Right kidney (tissue), 9 donors: Measurements from ENCODE around the gene NELFE.
"Not testable (repeated sequence)": the region's sequence is repeated elsewhere in the genome, so short reads cannot be mapped to it uniquely, and the experiment has no call there.

Experiments
- DNase-seq: peaks from one replicate; pipeline ENCODE4 v3.0.0-alpha.2; 2016
- long read RNA-seq, 8 donors: transcript quantifications; one replicate each; lab custom pipeline, GENCODE V29; 2026

Gene NELFE, protein sequence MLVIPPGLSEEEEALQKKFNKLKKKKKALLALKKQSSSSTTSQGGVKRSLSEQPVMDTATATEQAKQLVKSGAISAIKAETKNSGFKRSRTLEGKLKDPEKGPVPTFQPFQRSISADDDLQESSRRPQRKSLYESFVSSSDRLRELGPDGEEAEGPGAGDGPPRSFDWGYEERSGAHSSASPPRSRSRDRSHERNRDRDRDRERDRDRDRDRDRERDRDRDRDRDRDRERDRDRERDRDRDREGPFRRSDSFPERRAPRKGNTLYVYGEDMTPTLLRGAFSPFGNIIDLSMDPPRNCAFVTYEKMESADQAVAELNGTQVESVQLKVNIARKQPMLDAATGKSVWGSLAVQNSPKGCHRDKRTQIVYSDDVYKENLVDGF
- long read RNA-seq, donor 1, transcript NELFE-202 (11 exons, 1,584 nt) = major isoform, 24 of 29 reads
- long read RNA-seq, donor 1, partial matches to known transcripts = 5 of 29 reads
- long read RNA-seq, donor 1, other reads (novel, unspliced or antisense) = 0 of 29 reads
- long read RNA-seq, donor 2, transcript NELFE-202 (11 exons, 1,584 nt) = major isoform, 17 of 17 reads
- long read RNA-seq, donor 2, partial matches to known transcripts = 0 of 17 reads
- long read RNA-seq, donor 2, other reads (novel, unspliced or antisense) = 0 of 17 reads
- long read RNA-seq, donor 3, transcript NELFE-202 (11 exons, 1,584 nt) = major isoform, 8 of 8 reads
- long read RNA-seq, donor 3, partial matches to known transcripts = 0 of 8 reads
- long read RNA-seq, donor 3, other reads (novel, unspliced or antisense) = 0 of 8 reads
- long read RNA-seq, donor 4, transcript NELFE-202 (11 exons, 1,584 nt) = major isoform, 17 of 51 reads
- long read RNA-seq, donor 4, partial matches to known transcripts = 34 of 51 reads
- long read RNA-seq, donor 4, other reads (novel, unspliced or antisense) = 0 of 51 reads
- long read RNA-seq, donor 5, transcript NELFE-202 (11 exons, 1,584 nt) = major isoform, 28 of 35 reads
- long read RNA-seq, donor 5, partial matches to known transcripts = 5 of 35 reads
- long read RNA-seq, donor 5, other reads (novel, unspliced or antisense) = 0 of 35 reads
- long read RNA-seq, donor 6, transcript NELFE-202 (11 exons, 1,584 nt) = major isoform, 16 of 21 reads
- long read RNA-seq, donor 6, partial matches to known transcripts = 5 of 21 reads
- long read RNA-seq, donor 6, other reads (novel, unspliced or antisense) = 0 of 21 reads
- long read RNA-seq, donor 7, transcript NELFE-202 (11 exons, 1,584 nt) = major isoform, 34 of 82 reads
- long read RNA-seq, donor 7, partial matches to known transcripts = 41 of 82 reads
- long read RNA-seq, donor 7, other reads (novel, unspliced or antisense) = 5 of 82 reads
- long read RNA-seq, donor 8, transcript NELFE-202 (11 exons, 1,584 nt) = major isoform, 19 of 27 reads
- long read RNA-seq, donor 8, partial matches to known transcripts = 5 of 27 reads
- long read RNA-seq, donor 8, other reads (novel, unspliced or antisense) = 0 of 27 reads

GRCh38 chr6:31958741-31959739 is at the start of gene NELFE, which contains the start of gene SKIC2:
TSS of gene NELFE (minus strand) at chr6:31958971. CDS start at chr6:31958446, 525 bp downstream.
TSS of gene SKIC2 (plus strand) at chr6:31959175. CDS start at chr6:31959193, 18 bp downstream.
- DNase-seq = peak; percentile 91

- not testable (repeated sequence) for DNase-seq
Measured at GRCh38 chr6:32008037-32008436, 49.3 kb upstream of the NELFE start.

- not testable (repeated sequence) for DNase-seq
Measured at GRCh38 chr6:32007086-32007485, 48.3 kb upstream of the NELFE start.

DNA sequence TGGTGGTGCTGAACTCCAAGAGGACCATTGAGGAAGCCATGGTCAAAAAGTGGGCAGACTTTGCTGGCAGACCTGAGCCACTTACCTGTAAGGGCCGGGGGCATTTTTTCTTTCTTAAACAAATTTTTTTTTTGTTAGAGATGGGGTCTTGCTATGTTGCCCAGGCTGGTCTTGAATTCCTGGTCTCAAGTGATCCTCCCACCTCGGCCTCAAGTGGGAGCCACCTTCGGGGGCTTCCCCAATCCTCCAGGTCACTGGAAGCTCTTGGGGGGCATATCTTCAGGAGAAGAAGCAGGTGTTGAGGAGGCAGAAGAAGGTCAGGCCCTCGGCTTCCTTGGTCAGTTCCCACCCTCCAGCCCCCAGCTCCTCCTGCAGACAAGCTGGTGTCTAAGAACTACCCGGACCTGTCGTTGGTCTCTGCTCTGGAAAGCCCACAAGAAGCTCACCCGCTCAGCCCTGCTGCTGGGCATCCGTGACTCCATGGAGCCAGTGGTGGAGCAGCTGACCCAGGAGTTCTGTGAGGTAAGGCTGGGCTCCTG is 47.3 kb upstream of the NELFE start:
- not testable (repeated sequence) for DNase-seq

DNA sequence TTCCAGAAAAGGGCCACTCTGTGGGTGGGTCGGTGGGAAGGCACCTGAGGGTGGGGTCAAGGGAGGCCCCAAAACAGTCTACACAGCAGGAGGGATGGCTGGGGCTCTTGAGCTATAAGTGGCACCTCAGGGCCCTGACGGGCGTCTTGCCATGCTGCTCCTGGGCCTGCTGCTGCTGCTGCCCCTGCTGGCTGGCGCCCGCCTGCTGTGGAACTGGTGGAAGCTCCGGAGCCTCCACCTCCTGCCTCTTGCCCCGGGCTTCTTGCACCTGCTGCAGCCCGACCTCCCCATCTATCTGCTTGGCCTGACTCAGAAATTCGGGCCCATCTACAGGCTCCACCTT is 46.7 kb upstream of the NELFE start:
- DNase-seq = not testable (repeated sequence)

GRCh38 chr6:32004864-32005537 is 46.2 kb upstream of the NELFE start:
- DNase-seq = not testable (repeated sequence)

DNA sequence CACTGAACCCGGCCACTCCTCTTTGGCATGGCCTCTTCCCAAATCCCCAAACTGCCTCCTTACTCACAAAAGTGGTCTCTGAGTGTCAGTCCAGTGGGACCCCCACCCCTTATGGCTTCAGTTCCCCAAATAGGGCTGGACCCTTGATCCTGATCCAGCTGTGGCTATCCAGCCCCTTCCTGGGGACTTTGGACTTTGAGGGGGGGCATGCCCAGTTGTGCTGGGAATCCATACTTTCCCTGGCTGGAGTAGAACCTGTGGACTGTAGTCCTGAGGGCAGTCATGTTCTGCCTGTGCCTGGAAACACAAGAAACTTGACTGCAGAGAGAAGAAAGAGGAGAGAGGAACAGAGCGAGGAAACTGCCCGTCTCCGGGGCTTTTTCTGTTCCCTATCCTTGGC is 45.6 kb upstream of the NELFE start:
- DNase-seq = not testable (repeated sequence)

- DNase-seq = not testable (repeated sequence)
Measured at GRCh38 chr6:32003301-32003700, 44.5 kb upstream of the NELFE start.

DNA sequence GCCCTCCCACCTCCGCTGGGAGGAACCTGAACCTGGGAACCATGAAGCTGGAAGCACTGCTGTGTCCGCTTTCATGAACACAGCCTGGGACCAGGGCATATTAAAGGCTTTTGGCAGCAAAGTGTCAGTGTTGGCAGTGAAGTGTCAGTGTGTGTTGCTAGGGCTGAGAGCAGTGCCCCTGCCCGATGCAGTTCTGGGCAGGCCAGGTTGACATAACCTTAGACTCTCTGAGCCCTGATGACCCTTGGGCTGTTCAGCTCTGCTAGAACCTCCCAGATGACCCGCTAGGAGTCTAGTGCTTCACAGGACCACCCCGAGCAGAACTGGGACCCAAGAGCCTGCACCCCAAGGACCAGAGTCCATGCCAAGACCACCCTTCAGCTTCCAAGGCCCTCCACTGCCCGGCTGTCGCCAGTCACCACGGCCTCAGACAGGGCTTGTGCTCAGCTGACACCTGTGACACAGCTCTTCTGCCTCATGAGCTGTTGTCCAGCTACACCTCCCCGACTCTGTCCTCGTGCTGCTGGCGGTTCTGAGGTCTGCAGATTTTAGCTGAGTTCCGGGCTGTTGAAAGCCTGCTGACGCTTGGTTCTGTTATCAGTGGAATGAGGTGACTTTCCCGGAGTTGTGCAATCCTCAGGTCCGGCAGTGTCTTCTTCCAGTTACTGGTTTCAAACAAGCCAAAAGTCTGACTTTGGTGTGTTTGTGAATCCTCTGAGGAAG is 43.9 kb upstream of the NELFE start:
- DNase-seq = not testable (repeated sequence)

GRCh38 chr6:31996385-31996784 is 37.6 kb upstream of the NELFE start:
- not testable (repeated sequence) for DNase-seq

- not testable (repeated sequence) for DNase-seq
Measured at GRCh38 chr6:31994421-31994820, 35.6 kb upstream of the NELFE start.

DNA sequence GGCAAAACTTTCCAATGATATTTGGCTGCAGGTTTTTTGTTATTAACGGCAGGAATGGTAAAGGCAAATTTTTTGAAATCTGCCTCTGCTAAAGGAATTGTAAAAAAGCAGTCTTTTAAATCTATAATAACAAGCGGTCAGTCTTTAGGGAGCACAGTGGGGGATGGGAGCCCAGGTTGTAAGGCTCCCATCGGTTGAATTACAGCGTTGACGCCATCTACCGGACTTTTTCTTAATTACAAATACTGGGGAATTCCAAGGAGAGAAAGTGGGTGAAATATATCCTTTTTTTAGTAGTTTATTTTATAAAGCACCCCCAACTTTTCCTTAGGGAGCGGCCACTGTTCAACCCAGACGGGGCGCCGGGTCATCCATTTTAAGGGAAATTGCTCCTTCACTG is 30.6 kb upstream of the NELFE start:
- DNase-seq = not testable (repeated sequence)

DNA sequence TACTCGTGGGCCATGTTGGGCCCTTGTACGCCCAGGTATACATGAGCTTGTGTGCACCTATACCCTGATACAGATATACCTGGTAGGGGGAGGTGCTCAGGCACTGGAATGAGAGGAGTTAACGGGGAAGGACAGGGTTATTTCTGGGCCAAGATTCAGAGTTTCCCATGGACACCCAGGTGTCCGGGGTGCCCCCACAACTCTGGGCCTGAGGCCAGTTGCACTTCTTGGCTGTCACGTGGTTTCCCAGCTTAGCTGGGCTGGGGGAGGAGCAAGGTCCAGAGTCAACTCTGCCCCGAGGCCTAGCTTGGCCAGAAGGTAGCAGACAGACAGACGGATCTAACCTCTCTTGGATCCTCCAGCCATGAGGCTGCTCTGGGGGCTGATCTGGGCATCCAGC is 23.0 kb upstream of the NELFE start, which contains the start of gene C4A:
Gene C4A, plus strand, starts transcription at position 314 of the 400 bp plus-strand sequence. Its CDS starts 51 bp downstream, at position 365.
- not testable (repeated sequence) for DNase-seq

GRCh38 chr6:31980998-31981397 is 22.2 kb upstream of the NELFE start:
- DNase-seq = not testable (repeated sequence)

DNA sequence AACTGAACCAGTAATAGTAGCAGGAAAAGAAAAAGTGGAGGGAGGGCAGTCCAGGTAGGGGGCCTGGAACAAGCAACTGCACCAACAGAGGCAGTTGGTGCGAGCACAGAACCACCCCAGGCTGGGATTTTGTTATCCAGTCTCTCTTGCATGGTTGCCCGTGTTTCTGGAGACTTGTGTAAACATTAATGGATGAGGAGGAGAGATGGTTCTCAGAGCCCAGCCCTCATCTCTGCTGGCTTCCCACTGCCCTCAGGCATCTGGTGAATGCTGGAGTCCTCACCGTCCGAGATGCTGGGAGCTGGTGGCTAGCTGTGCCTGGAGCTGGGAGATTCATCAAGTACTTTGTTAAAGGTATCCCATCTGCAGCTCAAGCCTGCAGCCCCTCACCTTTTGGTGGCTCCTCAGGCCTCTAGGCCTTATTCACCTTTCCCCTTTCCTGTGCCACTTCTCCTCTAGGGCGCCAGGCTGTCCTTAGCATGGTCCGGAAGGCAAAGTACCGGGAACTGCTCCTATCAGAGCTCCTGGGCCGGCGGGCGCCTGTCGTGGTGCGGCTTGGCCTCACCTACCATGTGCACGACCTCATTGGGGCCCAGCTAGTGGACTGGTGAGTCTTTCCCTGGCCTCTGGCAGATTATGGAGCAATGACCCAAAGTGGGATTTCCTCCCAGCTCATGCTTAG is 21.6 kb upstream of the NELFE start:
- DNase-seq = not testable (repeated sequence)

DNA sequence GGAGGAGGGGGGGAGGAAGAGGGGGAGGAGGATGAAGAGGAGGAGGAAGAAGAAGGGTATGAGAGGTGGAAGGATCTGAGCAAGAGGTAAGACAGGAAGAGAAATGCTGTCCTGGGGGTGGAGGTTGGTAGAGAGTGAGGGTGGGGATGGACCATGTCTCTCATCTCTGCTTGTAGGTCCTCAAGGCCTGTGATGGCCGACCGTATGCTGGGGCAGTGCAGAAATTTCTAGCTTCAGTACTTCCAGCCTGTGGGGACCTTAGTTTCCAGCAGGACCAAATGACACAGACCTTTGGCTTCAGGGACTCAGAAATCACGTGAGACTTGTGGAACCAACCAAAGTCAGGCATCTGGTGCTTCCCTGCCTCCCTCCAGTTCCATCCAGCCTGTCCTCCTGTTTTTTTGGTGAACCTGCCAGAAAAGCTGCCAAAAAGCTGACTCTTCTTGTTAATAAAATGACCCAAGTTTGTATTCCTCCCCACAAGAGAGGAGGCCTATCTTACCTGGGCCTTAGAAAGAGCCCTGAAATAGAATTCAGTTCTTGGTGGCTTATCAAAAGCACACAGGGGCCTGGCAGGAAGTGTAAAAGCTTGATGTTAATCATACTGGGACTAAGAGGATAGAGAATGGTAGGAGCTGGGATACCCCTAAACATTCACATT is 20.6 kb upstream of the NELFE start:
- DNase-seq = no peak

- no peak for DNase-seq
Measured at GRCh38 chr6:31978831-31979230, 20.1 kb upstream of the NELFE start.
